Ureter (tissue), 1 donor: ENCODE results near the gene F5. TPM values are rescaled to one million over a fixed set of nuclear protein-coding genes. Genes with fewer than 3 reads are reported as not detected.

ENCODE experiments used
- DNase-seq: peaks from one replicate; pipeline ENCODE4 v3.0.0-alpha.2; 2020; ENCODE audit warnings: low spot score
- total RNA-seq: library from RNA; stranded (reverse); gene quantifications from one replicate; pipeline ENCODE4 v1.2.4, GENCODE V29; 2023
- donor health status: DM: yes; HTN: yes; CAD: no.

F5 gene
- total RNA-seq, result 1.7 TPM

GRCh38 chr1:169586395-169587255, at the start of gene F5:
Gene F5, minus strand, starts transcription at chr1:169586481. Its CDS starts 95 bp downstream, at chr1:169586386.
- peak; percentile 78 for DNase-seq

GRCh38 chr1:169634877-169635276, 48.6 kb upstream of the F5 start:
- DNase-seq, result no peak

- no peak for DNase-seq
These were observed 47.9 kb upstream of the F5 start for GRCh38 chr1:169634145-169634544.

GRCh38 chr1:169631249-169631648, 45.0 kb upstream of the F5 start:
- no peak for DNase-seq

- no peak for DNase-seq
These were observed 43.7 kb upstream of the F5 start, which contains the start of gene SELP for GRCh38 chr1:169630006-169630405. Gene SELP, minus strand, starts transcription at chr1:169630124. Its CDS starts 50 bp downstream, at chr1:169630074.

- DNase-seq, result no peak
These were observed 38.6 kb upstream of the F5 start for GRCh38 chr1:169624912-169625311.

GRCh38 chr1:169624122-169624521, 37.8 kb upstream of the F5 start:
- no peak for DNase-seq

GRCh38 chr1:169623132-169623926, 37.0 kb upstream of the F5 start:
- DNase-seq, result no peak

GRCh38 chr1:169620565-169620964, 34.3 kb upstream of the F5 start:
- no peak for DNase-seq

GRCh38 chr1:169618367-169618766, 32.1 kb upstream of the F5 start:
- DNase-seq, result no peak

GRCh38 chr1:169615803-169616202, 29.5 kb upstream of the F5 start:
- DNase-seq, result no peak

- no peak for DNase-seq
These were observed 24.6 kb upstream of the F5 start for GRCh38 chr1:169610858-169611257.

GRCh38 chr1:169610108-169610507, 23.8 kb upstream of the F5 start:
- no peak for DNase-seq

- DNase-seq, result no peak
These were observed 21.9 kb upstream of the F5 start for GRCh38 chr1:169608226-169608625.

- no peak for DNase-seq
These were observed 18.7 kb upstream of the F5 start for GRCh38 chr1:169604781-169605560.

- DNase-seq, result no peak
These were observed 15.0 kb upstream of the F5 start for GRCh38 chr1:169601096-169601881.

GRCh38 chr1:169595764-169596711, 9.8 kb upstream of the F5 start:
- DNase-seq, result no peak

- no peak for DNase-seq
These were observed 8.1 kb upstream of the F5 start for GRCh38 chr1:169594391-169594790.

- no peak for DNase-seq
These were observed 4.7 kb upstream of the F5 start for GRCh38 chr1:169590932-169591331.
